GDM1 (cell line): ENCODE data around the gene HECW1.

Source experiments
- DNase-seq: peaks from one replicate; lab custom pipeline; 2025; lab: John Stamatoyannopoulos, UW

HECW1 gene

DNA sequence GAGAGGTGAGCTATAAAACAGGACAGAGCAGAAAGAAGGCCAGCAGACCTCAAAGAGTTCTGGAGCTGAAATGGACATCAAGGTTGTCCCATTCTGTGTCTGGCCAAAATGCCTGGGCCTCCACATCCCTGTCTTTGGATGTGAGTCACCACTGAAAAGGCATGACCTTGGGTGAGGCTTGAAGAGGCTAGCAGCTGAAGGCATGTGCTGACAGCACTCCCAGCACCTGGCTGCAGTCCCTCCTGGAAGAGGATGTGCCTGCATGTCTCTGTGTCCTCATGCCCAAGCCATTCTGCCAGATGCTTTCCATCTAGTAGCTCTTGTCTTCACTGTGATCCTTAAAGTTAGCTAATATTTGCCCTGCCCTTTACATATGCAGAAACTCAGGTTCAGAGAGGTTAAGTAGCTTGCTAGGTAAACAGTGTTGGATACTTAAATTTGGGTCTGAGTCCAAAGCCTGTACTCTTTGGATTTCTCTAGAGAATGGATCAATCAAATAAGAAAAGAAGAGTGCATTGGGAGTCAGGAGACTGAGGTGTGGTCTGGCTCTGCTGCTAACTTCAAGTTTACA is 35.8 kb downstream of the HECW1 start:
- no peak for DNase-seq

DNA sequence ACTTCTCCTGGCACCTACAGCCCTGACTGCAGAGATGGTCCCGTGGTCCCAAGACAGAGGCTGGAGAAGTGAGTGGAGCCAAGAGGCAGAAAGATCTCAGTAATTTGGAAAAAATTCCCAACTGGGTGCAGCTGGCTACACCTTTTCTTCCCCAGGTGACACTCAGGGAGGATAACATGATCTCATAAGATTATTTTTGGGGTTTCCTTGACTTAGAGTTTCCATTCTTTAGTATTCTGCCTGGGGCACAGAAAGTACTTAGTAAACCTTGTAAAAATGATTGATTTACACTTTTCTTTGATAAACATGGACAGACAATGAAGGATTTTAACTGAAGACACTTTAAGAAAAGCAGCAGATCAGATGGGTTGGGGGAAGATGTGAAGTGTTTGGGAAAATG is 38.6 kb downstream of the HECW1 start:
- no peak for DNase-seq

DNA sequence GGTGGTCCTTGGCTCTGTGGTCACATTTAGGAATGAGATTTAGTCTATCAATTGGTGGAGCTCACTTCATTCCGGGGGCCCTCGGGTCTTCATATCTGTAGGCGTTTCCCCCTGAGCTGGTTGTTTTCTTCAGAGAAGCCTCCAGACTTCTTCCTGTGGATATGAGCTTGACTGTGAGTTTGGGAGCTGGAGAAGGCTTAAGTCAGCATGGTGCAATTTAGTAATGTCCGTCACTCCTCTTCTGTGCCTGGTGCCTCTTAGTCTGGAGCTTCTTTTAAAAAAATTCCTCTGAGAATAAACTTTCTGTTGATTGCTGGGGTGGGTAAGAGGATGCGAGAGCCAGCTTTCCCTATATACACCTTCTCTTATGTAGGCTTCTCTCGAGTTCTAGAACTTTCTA is 40.2 kb downstream of the HECW1 start:
- DNase-seq = no peak

DNA sequence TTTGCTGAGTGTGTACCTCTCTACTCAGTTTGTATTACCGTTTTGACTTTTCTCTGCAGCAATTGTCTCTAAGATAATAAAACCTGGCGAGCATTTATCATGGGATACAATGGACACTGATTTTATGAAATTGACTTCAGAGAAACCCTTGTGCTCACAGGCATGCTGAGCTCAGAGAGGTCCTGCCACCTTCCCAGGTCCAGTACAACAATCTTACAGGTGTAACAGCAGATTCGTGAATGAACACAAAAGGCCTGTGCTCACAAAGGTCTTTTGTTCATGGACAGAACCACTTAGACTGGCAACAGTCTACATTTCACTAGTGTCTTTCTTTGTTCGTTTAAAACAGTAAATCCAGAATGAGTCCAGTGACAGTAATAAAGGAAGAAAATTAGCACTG is 43.2 kb downstream of the HECW1 start:
- DNase-seq = no peak

DNA sequence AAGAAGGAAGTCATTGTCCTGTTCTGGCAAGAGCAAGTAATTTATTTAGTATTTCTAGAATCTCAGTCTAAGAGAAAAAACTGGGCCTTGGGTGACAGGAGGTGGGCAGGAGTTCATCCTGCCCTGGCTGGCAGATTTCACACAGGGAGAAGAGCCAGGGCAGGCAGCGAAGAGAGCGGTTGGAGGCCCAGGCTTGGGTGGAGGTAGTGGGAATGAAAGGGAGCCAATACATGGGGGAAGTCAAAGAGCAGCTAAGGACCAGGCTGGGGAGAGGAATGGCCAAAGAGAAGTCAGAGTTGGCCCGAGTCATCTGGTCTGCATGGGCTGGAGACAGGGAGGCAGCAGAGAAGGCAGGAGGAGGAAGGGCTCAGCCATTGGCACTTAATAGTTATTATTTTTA is 51.4 kb downstream of the HECW1 start:
- no peak for DNase-seq

DNA sequence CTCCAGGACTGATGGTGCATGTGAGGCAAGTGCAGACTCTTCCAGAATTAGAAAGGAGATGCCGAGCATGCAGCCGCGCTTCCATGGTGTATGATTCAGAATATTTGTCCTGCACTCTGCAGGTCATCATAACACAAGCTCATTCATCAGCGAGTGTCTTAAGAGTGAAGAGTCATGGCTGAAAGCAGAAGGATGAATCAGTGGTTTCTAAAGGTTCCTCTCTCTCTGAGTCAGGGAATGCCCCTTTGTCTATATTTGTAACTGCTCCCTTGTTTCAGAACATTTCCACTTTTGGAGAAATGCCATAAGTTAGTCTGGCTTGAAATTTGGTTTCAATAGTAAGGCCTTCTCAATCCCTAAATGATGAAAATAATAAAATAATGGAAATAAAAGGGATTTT is 52.3 kb downstream of the HECW1 start:
- no peak for DNase-seq

DNA sequence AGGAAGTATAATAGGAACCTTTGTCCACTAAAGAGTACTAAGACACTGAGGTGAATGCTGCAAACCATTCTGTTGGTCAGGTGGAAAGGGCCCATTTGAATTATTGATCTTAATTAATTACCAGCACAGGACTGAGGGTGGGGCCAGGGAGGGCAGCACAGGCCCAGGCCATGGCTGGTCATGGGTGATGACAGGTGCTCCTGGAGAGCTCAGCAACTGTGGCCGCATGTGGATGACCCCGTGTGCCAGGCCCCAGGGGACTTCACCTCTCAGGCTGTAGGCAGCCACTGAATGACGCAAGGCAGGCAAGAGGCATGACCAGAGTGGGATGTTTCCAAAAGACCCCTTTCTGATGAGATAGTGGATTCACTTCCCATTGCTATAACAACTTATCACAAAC is 54.2 kb downstream of the HECW1 start:
- DNase-seq = no peak

DNA sequence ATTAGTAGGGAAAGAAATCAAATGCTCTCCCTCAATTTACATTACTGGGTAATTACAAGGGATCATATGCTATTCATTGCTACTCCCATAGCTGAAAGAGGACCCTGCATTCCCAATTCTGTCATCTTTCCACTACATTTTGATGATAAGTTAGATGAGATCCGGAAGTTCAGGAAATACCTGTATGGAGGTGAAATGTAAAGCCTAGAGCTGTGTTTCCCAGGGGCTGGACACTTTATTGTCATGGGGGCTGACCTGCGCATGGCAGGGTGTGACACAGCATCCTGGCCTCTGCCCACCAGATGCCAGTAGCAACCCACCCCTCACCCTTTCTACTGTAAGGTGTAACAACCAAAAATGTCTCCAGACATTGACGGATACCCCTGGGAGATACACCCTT is 56.6 kb downstream of the HECW1 start:
- DNase-seq = no peak

DNA sequence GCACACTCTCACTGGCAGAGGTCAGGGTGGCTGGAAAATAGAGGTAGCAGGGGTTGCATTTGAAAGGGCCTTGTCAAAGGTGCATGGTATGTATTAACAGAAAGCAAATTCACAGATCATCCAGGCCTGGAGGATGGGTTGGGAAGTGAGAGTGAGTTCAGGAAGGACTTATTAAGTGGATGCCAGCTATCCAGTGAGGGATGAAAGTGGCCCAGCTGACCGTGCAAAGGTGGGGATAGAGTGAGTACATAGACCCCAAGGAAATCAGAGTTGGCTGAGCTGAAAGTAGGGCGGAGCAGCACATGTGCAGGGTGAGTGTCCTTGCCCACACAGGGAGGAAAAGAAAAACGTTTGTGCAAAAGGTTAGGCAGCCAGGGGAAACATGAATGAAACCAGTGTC is 58.1 kb downstream of the HECW1 start:
- no peak for DNase-seq

DNA sequence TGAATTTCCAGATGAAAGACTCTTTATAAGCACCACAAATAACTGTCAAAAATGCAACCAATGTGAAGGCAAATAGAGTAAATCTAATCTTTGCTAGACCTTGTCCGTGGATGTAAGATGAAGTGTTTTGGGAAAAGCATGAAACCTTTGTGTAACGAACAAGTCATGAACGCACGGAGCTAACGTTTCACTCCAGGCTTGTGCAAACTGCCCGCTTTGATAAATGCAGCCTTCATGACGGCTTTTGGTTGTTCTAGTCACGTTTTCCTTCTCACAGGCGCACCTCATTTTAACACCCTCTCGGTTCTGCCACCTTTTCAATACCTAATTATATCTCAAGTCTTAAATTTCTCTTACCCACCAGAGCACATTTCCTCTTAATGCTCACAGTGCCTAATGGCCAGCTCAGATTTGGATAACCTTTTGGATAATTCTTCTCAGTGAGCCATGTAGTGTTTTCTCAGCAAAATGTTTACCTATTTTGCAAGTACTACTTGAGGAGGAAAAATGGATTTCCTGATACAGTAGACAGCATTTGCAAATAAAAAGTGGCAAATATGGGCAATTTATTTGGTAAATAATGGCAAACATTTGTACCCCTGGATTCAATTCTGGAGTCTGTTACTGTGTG is 63.2 kb downstream of the HECW1 start:
- DNase-seq = no peak

DNA sequence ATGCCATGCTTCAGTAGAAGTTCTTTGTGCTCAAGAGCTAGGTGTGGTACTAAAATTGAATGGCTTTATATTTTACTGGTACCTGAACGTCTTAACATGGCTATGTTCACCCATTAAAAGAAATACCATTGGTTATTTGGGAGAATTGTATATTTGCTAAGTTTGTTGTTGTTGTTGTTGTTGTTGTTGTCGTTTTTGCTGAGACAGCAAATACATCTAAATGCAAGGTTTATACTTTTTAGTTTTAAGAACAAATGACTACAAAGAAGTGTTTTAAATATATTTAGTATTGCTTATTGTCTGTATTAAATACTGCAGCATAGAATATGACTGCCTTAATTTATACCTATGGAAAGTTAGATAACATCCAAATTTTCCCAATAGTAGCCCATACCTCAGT is 66.9 kb downstream of the HECW1 start:
- DNase-seq = no peak

DNA sequence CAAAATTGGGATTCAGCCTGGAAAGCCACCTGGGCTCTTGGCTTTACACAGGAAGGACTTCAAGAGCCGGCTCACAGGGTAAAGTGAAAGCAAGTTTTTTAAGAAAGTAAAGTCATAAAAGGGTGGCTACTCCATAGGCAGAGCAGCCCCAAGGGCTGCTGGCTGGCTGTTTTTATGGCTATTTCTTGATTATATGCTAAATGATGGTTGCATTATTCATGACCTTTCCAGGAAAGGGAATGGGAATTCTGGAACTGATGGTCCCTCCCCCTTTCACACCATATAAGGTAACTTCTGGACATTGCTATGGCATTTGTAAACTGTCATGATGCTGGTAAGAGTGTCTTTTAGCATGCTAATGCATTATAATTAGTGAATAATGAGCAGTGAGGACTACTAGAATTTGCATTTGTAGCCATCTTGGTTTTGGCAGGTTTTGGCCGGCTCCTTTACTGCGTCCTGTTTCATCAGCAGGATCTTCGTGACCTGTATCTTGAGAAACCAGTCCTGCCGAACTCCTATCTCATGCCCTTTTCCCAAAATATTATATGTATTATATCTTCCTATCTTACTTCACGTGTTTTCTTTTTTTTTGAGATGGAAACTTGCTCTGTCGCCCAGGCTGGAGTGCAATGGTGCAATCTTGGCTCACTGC is 80.5 kb downstream of the HECW1 start:
- no peak for DNase-seq

DNA sequence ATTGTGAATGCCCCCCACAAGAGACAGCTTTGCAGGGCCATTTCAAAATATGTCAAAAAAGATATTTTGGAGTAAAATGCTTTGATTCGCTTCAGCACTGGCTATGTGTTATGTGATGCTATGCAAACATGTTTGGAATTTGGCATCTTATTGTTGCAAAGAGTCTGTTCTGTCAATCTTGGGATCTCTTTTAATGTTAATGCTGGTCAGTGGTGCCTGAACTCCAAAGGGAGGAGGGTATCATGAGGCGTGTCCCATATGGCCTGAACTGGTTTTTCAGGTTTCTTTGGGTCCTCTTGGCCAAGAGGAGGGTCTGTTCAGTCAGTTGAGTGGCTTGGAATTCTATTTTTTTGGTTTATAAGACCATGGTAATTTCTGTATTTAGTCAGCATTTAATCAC is 81.4 kb downstream of the HECW1 start:
- no peak for DNase-seq

DNA sequence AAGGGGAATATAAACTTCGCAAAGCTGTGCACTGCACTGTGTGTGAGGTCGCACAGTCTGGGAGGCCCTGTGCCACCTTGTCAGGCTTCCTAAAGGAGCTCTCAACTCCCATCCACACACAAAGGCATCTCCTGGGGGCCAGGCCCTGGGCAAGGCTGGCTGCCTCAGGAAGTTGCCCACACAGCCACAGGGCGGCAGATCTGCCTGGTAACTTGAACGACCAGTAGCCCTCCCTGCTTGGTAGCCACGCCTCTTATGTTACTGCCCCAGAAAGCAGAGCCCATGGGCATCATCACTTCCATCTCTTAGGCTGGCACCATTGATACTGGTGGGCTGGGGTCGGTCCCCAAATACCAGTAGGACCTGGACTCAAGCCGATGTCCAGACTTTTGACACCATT is 82.8 kb downstream of the HECW1 start:
- no peak for DNase-seq

DNA sequence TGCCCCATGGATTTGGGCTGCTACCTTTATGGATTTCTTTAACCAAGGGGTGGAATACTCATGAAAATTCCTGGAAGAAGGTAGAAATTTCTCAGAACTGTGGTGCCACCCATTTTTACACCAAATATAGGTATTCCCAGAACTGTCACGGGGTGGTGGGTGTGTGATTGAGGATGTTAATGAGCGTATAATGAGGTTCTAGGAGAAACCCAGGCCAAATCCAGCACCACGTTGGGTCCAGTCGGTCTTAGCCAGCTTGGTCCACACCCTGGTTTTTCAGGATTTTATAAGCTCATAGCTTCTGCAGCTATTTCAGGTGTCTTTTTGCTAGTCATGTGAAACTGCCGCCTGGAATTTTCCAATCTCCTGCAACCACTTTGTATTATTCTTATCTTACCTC is 83.3 kb downstream of the HECW1 start:
- no peak for DNase-seq

DNA sequence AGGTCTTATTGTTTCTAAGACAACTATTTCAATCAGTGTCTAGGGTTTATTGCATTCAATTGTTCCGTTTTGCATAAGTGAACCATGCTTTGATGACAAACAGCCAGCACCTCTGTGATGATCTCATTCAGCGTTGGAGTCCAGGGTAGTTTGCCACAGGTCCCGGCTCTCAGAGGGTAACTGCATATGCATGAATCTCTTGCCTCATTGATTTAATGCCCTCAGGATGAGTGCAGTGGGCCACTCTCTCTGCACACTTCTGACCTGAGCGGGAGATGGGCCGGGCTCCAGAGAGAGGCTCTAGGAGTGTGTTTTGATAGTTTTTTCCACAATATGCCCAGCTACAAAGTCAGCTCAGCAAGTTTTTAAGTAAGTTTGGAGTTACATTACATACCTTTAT is 83.9 kb downstream of the HECW1 start:
- no peak for DNase-seq

DNA sequence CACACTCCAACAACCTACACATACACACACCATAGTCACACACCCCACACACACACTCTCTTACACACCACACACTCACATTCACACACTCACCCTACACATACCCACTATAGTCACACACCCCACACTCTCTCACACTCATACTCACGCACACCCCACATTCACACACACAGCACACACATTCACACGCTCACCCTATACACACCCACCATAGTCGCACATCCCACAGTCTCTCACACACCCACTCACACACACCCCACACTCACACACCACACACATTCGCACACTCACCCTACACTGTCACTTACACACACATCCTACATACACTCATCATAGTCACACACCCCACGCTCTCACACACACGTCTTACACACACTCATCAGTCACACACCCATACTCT is 85.6 kb downstream of the HECW1 start:
- DNase-seq = no peak

DNA sequence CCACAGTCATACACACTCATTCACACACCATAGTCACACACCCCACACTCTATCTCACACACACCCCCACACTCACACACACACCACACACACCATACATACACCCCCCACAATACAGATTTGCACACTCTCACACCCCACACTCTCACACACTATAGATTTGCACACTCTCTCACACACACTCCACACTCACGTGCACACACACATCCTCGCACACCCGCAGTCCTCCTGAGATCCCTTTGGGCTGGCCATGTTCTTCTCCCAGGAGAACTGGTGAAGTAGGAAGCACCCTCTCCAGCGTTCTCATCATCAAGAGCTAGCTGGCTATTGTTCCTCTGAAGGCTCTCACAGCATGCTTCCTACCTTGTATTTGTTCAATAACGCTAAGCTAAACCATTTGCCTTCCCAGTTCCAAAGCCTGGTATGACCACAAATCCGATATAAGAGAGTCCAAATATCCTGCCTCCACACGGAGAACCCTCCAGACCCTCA is 86.2 kb downstream of the HECW1 start:
- DNase-seq = no peak

DNA sequence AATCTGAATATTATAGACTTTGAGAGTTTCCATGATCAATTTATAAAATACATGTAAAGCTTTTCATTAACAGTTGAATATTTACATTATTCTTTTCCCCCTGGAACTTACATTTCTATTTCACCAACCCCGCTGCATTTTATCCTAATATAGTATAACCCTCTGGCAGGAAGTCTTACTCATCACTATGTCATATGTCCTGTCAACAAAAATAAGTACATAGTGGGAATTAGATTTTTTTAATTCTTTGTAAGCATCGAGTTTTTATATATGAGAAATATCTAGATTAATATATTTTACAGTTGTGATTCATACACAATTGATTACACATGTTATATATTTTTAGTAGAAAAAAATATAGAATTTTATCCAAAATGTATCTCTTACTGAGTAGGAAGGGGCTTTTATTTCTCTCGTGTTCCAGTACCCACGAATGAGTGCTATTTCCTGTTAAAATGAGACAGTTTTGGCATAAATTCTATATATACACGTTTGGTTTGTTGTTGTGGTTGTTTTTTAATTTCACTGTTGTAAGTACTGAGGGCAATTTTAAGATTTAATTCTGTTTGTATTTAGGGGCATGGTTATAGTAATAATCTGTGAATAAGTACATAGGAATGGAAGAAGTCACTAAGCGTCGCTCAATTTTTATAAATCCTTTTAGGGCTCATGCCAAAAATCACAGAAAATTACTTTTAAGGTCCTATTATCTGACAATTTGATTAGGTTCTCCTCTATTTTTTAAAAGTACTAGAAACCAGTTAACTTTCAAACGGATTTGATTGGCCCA is 87.1 kb downstream of the HECW1 start:
- no peak for DNase-seq

DNA sequence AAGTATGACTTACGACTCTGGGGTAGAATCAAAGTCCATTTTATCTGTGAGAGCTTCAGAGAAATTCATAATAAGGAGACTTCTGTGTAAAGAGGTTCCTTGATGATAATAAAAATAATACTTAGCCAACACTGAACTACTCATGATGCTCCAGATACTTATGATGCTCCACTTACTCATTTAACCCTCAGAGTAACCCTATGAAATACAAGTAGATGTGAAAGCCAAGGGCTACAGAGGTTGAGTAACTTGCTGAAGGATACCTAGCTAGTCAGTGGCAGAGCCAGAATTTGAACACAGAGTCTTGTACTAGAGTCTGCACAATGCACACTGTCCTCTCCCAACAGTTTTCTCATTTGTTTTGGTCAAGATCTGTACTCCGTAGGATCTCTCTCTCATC is 89.5 kb downstream of the HECW1 start:
- no peak for DNase-seq

DNA sequence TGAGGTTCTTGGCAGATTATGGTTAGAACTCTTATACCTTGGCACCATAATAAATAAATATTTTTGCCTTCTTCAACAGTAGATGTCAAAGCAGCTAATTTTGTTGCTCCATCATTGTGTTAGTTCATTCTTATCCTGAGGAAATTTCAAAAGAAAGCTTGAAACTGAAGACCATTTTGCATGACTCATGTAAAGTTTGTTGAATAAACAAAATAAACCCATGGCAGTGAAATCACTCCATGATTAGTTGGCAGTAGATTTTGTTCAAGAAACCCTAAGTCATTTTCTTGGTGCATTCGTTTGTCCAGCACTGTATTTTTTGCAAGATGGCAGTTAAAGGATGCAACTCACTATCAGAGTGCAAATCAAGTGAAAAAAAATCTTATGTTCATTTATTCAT is 91.6 kb downstream of the HECW1 start:
- DNase-seq = no peak

DNA sequence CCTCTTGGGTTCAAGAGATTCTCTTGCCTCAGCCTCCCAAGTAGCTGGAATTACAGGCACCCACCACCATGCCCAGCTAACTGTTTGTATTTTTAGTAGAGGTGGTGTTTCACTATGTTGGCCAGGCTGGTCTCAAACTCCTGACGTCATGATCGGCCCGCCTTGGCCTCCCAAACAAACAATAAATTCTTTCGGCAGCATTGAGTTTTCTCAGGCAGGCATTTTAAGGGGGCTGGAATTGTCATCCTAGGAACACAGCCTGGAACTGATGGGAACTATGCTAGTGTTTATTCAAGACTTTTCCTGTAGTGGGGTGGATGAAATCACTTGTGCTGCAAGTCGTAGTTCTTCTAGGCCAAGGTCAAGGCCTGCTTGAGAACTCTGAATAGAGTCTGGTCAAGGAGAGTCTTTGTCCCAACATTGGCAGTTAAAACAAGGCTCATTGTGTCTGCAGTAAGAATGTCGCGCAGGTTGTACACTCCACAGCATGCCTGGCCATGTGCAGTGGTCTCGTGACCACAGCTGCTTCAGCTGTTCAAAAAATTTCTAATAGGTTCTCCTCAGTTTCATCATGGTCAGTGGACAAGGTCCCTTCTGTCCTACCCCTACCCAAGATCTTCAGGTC is 92.8 kb downstream of the HECW1 start:
- DNase-seq = no peak

DNA sequence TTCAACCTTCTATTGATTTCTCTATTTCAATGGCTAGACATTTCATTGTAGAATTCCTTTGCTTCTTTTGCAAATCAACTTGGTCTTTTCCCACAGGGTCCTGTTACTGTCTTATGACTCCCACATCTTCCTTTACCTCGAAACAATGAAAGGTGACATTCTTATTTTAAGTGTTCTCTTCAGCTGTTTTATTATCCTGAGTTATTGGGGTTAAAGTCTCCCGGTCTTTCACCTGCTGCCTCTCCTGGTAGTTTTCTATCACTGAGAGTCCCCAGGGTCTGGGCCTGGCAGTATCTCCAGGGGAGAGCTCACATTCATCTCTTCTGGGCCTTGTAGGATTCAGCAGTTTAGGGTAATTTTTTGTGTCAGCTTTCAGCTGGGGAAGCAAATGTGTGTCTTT is 95.8 kb downstream of the HECW1 start:
- DNase-seq = no peak
